ENCODE results near the gene SYNM. TPM values are rescaled to one million over a fixed set of nuclear protein-coding genes. Genes with fewer than 3 reads are reported as not detected.

The SYNM gene
- total RNA-seq, 1 donor from 2014 or later, result 53.2 TPM

GRCh38 chr15:99137111-99137546 is 32.2 kb downstream of the SYNM start:
- H3K27me3 ChIP-seq (ENCODE audit: control insufficient read depth in 3 of 3, insufficient read depth in 3 of 3, low read length in 3 of 3), result no peaks in the 10 kb centered on the region
- H3K36me3 ChIP-seq (ENCODE audit: control insufficient read depth in 3 of 3, insufficient read depth in 3 of 3, low read length in 3 of 3), result peaks cover 24 to 42% (median 36%) of the 10 kb centered on the region in 3 donors
- H3K4me1 ChIP-seq (ENCODE audit: control insufficient read depth in 3 of 3, insufficient read depth in 3 of 3, low read length in 3 of 3), result peaks cover 21 to 62% (median 47%) of the 10 kb centered on the region in 3 donors
- no peak overlapping the region for H3K9ac ChIP-seq (ENCODE audit: low read depth in 1 of 3, low read length in 3 of 3)
- H3K27ac ChIP-seq (ENCODE audit: low read depth, low read length), result no peak overlapping the region
- H3K9me3 ChIP-seq (ENCODE audit: control insufficient read depth in 3 of 3, low read length in 3 of 3), result no peaks in the 10 kb centered on the region
- no peak overlapping the region for H3K4me3 ChIP-seq (ENCODE audit: low read length in 3 of 3)

- H3K4me1 ChIP-seq (ENCODE audit: control insufficient read depth in 3 of 3, insufficient read depth in 3 of 3, low read length in 3 of 3), result peaks cover 16 to 61% (median 42%) of the 10 kb centered on the region in 3 donors
- H3K4me3 ChIP-seq (ENCODE audit: low read length in 3 of 3), result no peak overlapping the region
- H3K9ac ChIP-seq (ENCODE audit: low read depth in 1 of 3, low read length in 3 of 3), result no peak overlapping the region
- no peaks in the 10 kb centered on the region for H3K27me3 ChIP-seq (ENCODE audit: control insufficient read depth in 3 of 3, insufficient read depth in 3 of 3, low read length in 3 of 3)
- no peak overlapping the region for H3K27ac ChIP-seq (ENCODE audit: low read depth, low read length)
- no peaks in the 10 kb centered on the region for H3K9me3 ChIP-seq (ENCODE audit: control insufficient read depth in 3 of 3, low read length in 3 of 3)
- peaks cover 16 to 34% (median 30%) of the 10 kb centered on the region in 3 donors for H3K36me3 ChIP-seq (ENCODE audit: control insufficient read depth in 3 of 3, insufficient read depth in 3 of 3, low read length in 3 of 3)
These were observed 33.0 kb downstream of the SYNM start for GRCh38 chr15:99137877-99138276.

GRCh38 chr15:99138491-99138982 is 33.7 kb downstream of the SYNM start:
- Histone ChIP-seq H3K4me1 (ENCODE audit: control insufficient read depth in 3 of 3, insufficient read depth in 3 of 3, low read length in 3 of 3) (peaks cover 21 to 65% (median 45%) of the 10 kb centered on the region in 3 donors), H3K36me3 (ENCODE audit: control insufficient read depth in 3 of 3, insufficient read depth in 3 of 3, low read length in 3 of 3) (peaks cover 16 to 34% (median 29%) of the 10 kb centered on the region in 3 donors), H3K27ac (ENCODE audit: low read depth, low read length) (peak overlapping the region; percentile 22), H3K9ac (ENCODE audit: low read depth in 1 of 3, low read length in 3 of 3) (no peak overlapping the region), H3K9me3 (ENCODE audit: control insufficient read depth in 3 of 3, low read length in 3 of 3) (no peaks in the 10 kb centered on the region), H3K4me3 (ENCODE audit: low read length in 3 of 3) (no peak overlapping the region), H3K27me3 (ENCODE audit: control insufficient read depth in 3 of 3, insufficient read depth in 3 of 3, low read length in 3 of 3) (no peaks in the 10 kb centered on the region)

GRCh38 chr15:99139276-99139675 is 34.4 kb downstream of the SYNM start:
- no peaks in the 10 kb centered on the region for H3K27me3 ChIP-seq (ENCODE audit: control insufficient read depth in 3 of 3, insufficient read depth in 3 of 3, low read length in 3 of 3)
- peaks cover 14 to 30% (median 24%) of the 10 kb centered on the region in 3 donors for H3K36me3 ChIP-seq (ENCODE audit: control insufficient read depth in 3 of 3, insufficient read depth in 3 of 3, low read length in 3 of 3)
- no peak overlapping the region for H3K4me3 ChIP-seq (ENCODE audit: low read length in 3 of 3)
- H3K9ac ChIP-seq (ENCODE audit: low read depth in 1 of 3, low read length in 3 of 3), result no peak overlapping the region
- no peaks in the 10 kb centered on the region for H3K9me3 ChIP-seq (ENCODE audit: control insufficient read depth in 3 of 3, low read length in 3 of 3)
- no peak overlapping the region for H3K27ac ChIP-seq (ENCODE audit: low read depth, low read length)
- peaks cover 27 to 65% (median 45%) of the 10 kb centered on the region in 3 donors for H3K4me1 ChIP-seq (ENCODE audit: control insufficient read depth in 3 of 3, insufficient read depth in 3 of 3, low read length in 3 of 3)

GRCh38 chr15:99140590-99140989 is 35.7 kb downstream of the SYNM start:
- Histone ChIP-seq H3K9ac (ENCODE audit: low read depth in 1 of 3, low read length in 3 of 3) (no peak overlapping the region), H3K36me3 (ENCODE audit: control insufficient read depth in 3 of 3, insufficient read depth in 3 of 3, low read length in 3 of 3) (peaks cover 10 to 22% (median 19%) of the 10 kb centered on the region in 3 donors), H3K9me3 (ENCODE audit: control insufficient read depth in 3 of 3, low read length in 3 of 3) (no peaks in the 10 kb centered on the region), H3K4me1 (ENCODE audit: control insufficient read depth in 3 of 3, insufficient read depth in 3 of 3, low read length in 3 of 3) (peaks cover 31 to 62% (median 37%) of the 10 kb centered on the region in 3 donors), H3K27me3 (ENCODE audit: control insufficient read depth in 3 of 3, insufficient read depth in 3 of 3, low read length in 3 of 3) (no peaks in the 10 kb centered on the region), H3K27ac (ENCODE audit: low read depth, low read length) (no peak overlapping the region), H3K4me3 (ENCODE audit: low read length in 3 of 3) (no peak overlapping the region)

- Histone ChIP-seq H3K4me1 (ENCODE audit: control insufficient read depth in 3 of 3, insufficient read depth in 3 of 3, low read length in 3 of 3) (peaks cover 31 to 62% (median 36%) of the 10 kb centered on the region in 3 donors), H3K4me3 (ENCODE audit: low read length in 3 of 3) (no peak overlapping the region), H3K9ac (ENCODE audit: low read depth in 1 of 3, low read length in 3 of 3) (peak overlapping the region in 1 of 3 donors; percentile 4), H3K27me3 (ENCODE audit: control insufficient read depth in 3 of 3, insufficient read depth in 3 of 3, low read length in 3 of 3) (no peaks in the 10 kb centered on the region), H3K27ac (ENCODE audit: low read depth, low read length) (peak overlapping the region; percentile 38), H3K9me3 (ENCODE audit: control insufficient read depth in 3 of 3, low read length in 3 of 3) (no peaks in the 10 kb centered on the region), H3K36me3 (ENCODE audit: control insufficient read depth in 3 of 3, insufficient read depth in 3 of 3, low read length in 3 of 3) (peaks cover 3 to 13% (median 10%) of the 10 kb centered on the region in 3 donors)
These were observed 37.1 kb downstream of the SYNM start for GRCh38 chr15:99141943-99142342.

GRCh38 chr15:99142562-99142961 is 37.7 kb downstream of the SYNM start:
- Histone ChIP-seq H3K9ac (ENCODE audit: low read depth in 1 of 3, low read length in 3 of 3) (peak overlapping the region in 1 of 3 donors; percentile 7), H3K27me3 (ENCODE audit: control insufficient read depth in 3 of 3, insufficient read depth in 3 of 3, low read length in 3 of 3) (no peaks in the 10 kb centered on the region), H3K9me3 (ENCODE audit: control insufficient read depth in 3 of 3, low read length in 3 of 3) (no peaks in the 10 kb centered on the region), H3K4me3 (ENCODE audit: low read length in 3 of 3) (no peak overlapping the region), H3K27ac (ENCODE audit: low read depth, low read length) (peak overlapping the region; percentile 38), H3K4me1 (ENCODE audit: control insufficient read depth in 3 of 3, insufficient read depth in 3 of 3, low read length in 3 of 3) (peaks cover 31 to 58% (median 34%) of the 10 kb centered on the region in 3 donors), H3K36me3 (ENCODE audit: control insufficient read depth in 3 of 3, insufficient read depth in 3 of 3, low read length in 3 of 3) (peaks cover 0 to 9% (median 4%) of the 10 kb centered on the region in 3 donors)

GRCh38 chr15:99143242-99143641 is 38.4 kb downstream of the SYNM start:
- Histone ChIP-seq H3K9me3 (ENCODE audit: control insufficient read depth in 3 of 3, low read length in 3 of 3) (no peaks in the 10 kb centered on the region), H3K9ac (ENCODE audit: low read depth in 1 of 3, low read length in 3 of 3) (peak overlapping the region in 1 of 3 donors; percentile 34), H3K36me3 (ENCODE audit: control insufficient read depth in 3 of 3, insufficient read depth in 3 of 3, low read length in 3 of 3) (peaks cover 0 to 5% (median 0%) of the 10 kb centered on the region in 3 donors), H3K4me3 (ENCODE audit: low read length in 3 of 3) (no peak overlapping the region), H3K4me1 (ENCODE audit: control insufficient read depth in 3 of 3, insufficient read depth in 3 of 3, low read length in 3 of 3) (peaks cover 31 to 55% (median 38%) of the 10 kb centered on the region in 3 donors), H3K27ac (ENCODE audit: low read depth, low read length) (peak overlapping the region; percentile 38), H3K27me3 (ENCODE audit: control insufficient read depth in 3 of 3, insufficient read depth in 3 of 3, low read length in 3 of 3) (no peaks in the 10 kb centered on the region)

GRCh38 chr15:99143655-99144610 is 39.1 kb downstream of the SYNM start:
- Histone ChIP-seq H3K36me3 (ENCODE audit: control insufficient read depth in 3 of 3, insufficient read depth in 3 of 3, low read length in 3 of 3) (peaks cover 0 to 5% (median 0%) of the 10 kb centered on the region in 3 donors), H3K9me3 (ENCODE audit: control insufficient read depth in 3 of 3, low read length in 3 of 3) (no peaks in the 10 kb centered on the region), H3K4me3 (ENCODE audit: low read length in 3 of 3) (no peak overlapping the region), H3K4me1 (ENCODE audit: control insufficient read depth in 3 of 3, insufficient read depth in 3 of 3, low read length in 3 of 3) (peaks cover 34 to 54% (median 40%) of the 10 kb centered on the region in 3 donors), H3K9ac (ENCODE audit: low read depth in 1 of 3, low read length in 3 of 3) (no peak overlapping the region), H3K27me3 (ENCODE audit: control insufficient read depth in 3 of 3, insufficient read depth in 3 of 3, low read length in 3 of 3) (no peaks in the 10 kb centered on the region), H3K27ac (ENCODE audit: low read depth, low read length) (peak overlapping the region; percentile 38)

GRCh38 chr15:99145005-99145404 is 40.1 kb downstream of the SYNM start:
- Histone ChIP-seq H3K27ac (ENCODE audit: low read depth, low read length) (no peak overlapping the region), H3K4me3 (ENCODE audit: low read length in 3 of 3) (no peak overlapping the region), H3K4me1 (ENCODE audit: control insufficient read depth in 3 of 3, insufficient read depth in 3 of 3, low read length in 3 of 3) (peaks cover 38 to 61% (median 45%) of the 10 kb centered on the region in 3 donors), H3K9me3 (ENCODE audit: control insufficient read depth in 3 of 3, low read length in 3 of 3) (no peaks in the 10 kb centered on the region), H3K36me3 (ENCODE audit: control insufficient read depth in 3 of 3, insufficient read depth in 3 of 3, low read length in 3 of 3) (peaks cover 0 to 7% (median 0%) of the 10 kb centered on the region in 3 donors), H3K9ac (ENCODE audit: low read depth in 1 of 3, low read length in 3 of 3) (no peak overlapping the region), H3K27me3 (ENCODE audit: control insufficient read depth in 3 of 3, insufficient read depth in 3 of 3, low read length in 3 of 3) (no peaks in the 10 kb centered on the region)

Measured in skeletal muscle tissue (tissue), 4 donors.